ENCODE measurements around the gene ZBTB20. TPM values are rescaled to one million over a fixed set of nuclear protein-coding genes. Genes with fewer than 3 reads are reported as not detected.

Gene ZBTB20
- total RNA-seq, 1 donor from 2014 or later: 1.6 TPM

GRCh38 chr3:115092220-115092791 is 54.8 kb downstream of the ZBTB20 start:
- Mint-ChIP-seq H3K27me3 (no peaks in the 10 kb centered on the region), H3K9me3 (no peaks in the 10 kb centered on the region), H3K4me1 (no peaks in the 10 kb centered on the region), H3K36me3 (ENCODE audit: low read depth) (no peaks in the 10 kb centered on the region), H3K4me3 (no peak overlapping the region), H3K27ac (no peak overlapping the region)
- intact Hi-C loops (cut with micrococcal nuclease): loop anchor here (1.0 to 10.0 kb wide), 4 partner anchors 76 to 722 kb away; no protein-coding TSS in a partner anchor
- DNase-seq: peak; percentile 87

- Mint-ChIP-seq H3K36me3 (ENCODE audit: low read depth) (no peaks in the 10 kb centered on the region), H3K27me3 (no peaks in the 10 kb centered on the region), H3K4me1 (no peaks in the 10 kb centered on the region), H3K9me3 (no peaks in the 10 kb centered on the region), H3K27ac (no peak overlapping the region), H3K4me3 (no peak overlapping the region)
- no peak for DNase-seq
- intact Hi-C loops (cut with micrococcal nuclease): loop anchor here (10.0 kb wide), 1 partner anchor 694 kb away; no protein-coding TSS in a partner anchor
Measured at GRCh38 chr3:115090712-115091111, 56.4 kb downstream of the ZBTB20 start.

- Mint-ChIP-seq H3K4me3 (no peak overlapping the region), H3K27ac (no peak overlapping the region), H3K27me3 (no peaks in the 10 kb centered on the region), H3K9me3 (no peaks in the 10 kb centered on the region), H3K4me1 (no peaks in the 10 kb centered on the region), H3K36me3 (ENCODE audit: low read depth) (no peaks in the 10 kb centered on the region)
- no peak for DNase-seq
- intact Hi-C loops (cut with micrococcal nuclease): no loop called here
Measured at GRCh38 chr3:115089481-115089880, 57.6 kb downstream of the ZBTB20 start.

GRCh38 chr3:115087512-115087911 is 59.6 kb downstream of the ZBTB20 start:
- Mint-ChIP-seq H3K4me1 (no peaks in the 10 kb centered on the region), H3K4me3 (no peak overlapping the region), H3K9me3 (no peaks in the 10 kb centered on the region), H3K27ac (no peak overlapping the region), H3K36me3 (ENCODE audit: low read depth) (no peaks in the 10 kb centered on the region), H3K27me3 (no peaks in the 10 kb centered on the region)
- intact Hi-C loops (cut with micrococcal nuclease): no loop called here
- no peak for DNase-seq

- DNase-seq: no peak
- no peak overlapping the region for H3K4me3 Mint-ChIP-seq
- H3K27me3 Mint-ChIP-seq: no peaks in the 10 kb centered on the region
- intact Hi-C loops (cut with micrococcal nuclease): no loop called here
- H3K4me1 Mint-ChIP-seq: no peaks in the 10 kb centered on the region
- H3K36me3 Mint-ChIP-seq (ENCODE audit: low read depth): no peaks in the 10 kb centered on the region
- no peak overlapping the region for H3K27ac Mint-ChIP-seq
- H3K9me3 Mint-ChIP-seq: no peaks in the 10 kb centered on the region
Measured at GRCh38 chr3:115086344-115086743, 60.7 kb downstream of the ZBTB20 start.

GRCh38 chr3:115085197-115085865 is 61.8 kb downstream of the ZBTB20 start:
- H3K27me3 Mint-ChIP-seq: no peaks in the 10 kb centered on the region
- no peak overlapping the region for H3K27ac Mint-ChIP-seq
- intact Hi-C loops (cut with micrococcal nuclease): no loop called here
- no peak overlapping the region for H3K4me3 Mint-ChIP-seq
- H3K4me1 Mint-ChIP-seq: no peaks in the 10 kb centered on the region
- H3K9me3 Mint-ChIP-seq: no peaks in the 10 kb centered on the region
- no peak for DNase-seq
- no peaks in the 10 kb centered on the region for H3K36me3 Mint-ChIP-seq (ENCODE audit: low read depth)

GRCh38 chr3:115084686-115085085 is 62.4 kb downstream of the ZBTB20 start:
- H3K36me3 Mint-ChIP-seq (ENCODE audit: low read depth): no peaks in the 10 kb centered on the region
- intact Hi-C loops (cut with micrococcal nuclease): no loop called here
- no peak for DNase-seq
- no peaks in the 10 kb centered on the region for H3K27me3 Mint-ChIP-seq
- H3K4me1 Mint-ChIP-seq: no peaks in the 10 kb centered on the region
- H3K9me3 Mint-ChIP-seq: no peaks in the 10 kb centered on the region
- no peak overlapping the region for H3K4me3 Mint-ChIP-seq
- H3K27ac Mint-ChIP-seq: no peak overlapping the region

- no peak overlapping the region for H3K4me3 Mint-ChIP-seq
- H3K27ac Mint-ChIP-seq: no peak overlapping the region
- intact Hi-C loops (cut with micrococcal nuclease): no loop called here
- no peaks in the 10 kb centered on the region for H3K27me3 Mint-ChIP-seq
- no peaks in the 10 kb centered on the region for H3K4me1 Mint-ChIP-seq
- no peaks in the 10 kb centered on the region for H3K36me3 Mint-ChIP-seq (ENCODE audit: low read depth)
- no peak for DNase-seq
- no peaks in the 10 kb centered on the region for H3K9me3 Mint-ChIP-seq
Measured at GRCh38 chr3:115082260-115082659, 64.8 kb downstream of the ZBTB20 start.

GRCh38 chr3:115081444-115081843 is 65.6 kb downstream of the ZBTB20 start:
- H3K27ac Mint-ChIP-seq: no peak overlapping the region
- no peaks in the 10 kb centered on the region for H3K4me1 Mint-ChIP-seq
- DNase-seq: no peak
- H3K36me3 Mint-ChIP-seq (ENCODE audit: low read depth): no peaks in the 10 kb centered on the region
- H3K9me3 Mint-ChIP-seq: no peaks in the 10 kb centered on the region
- H3K4me3 Mint-ChIP-seq: no peak overlapping the region
- intact Hi-C loops (cut with micrococcal nuclease): no loop called here
- H3K27me3 Mint-ChIP-seq: no peaks in the 10 kb centered on the region

- Mint-ChIP-seq H3K27ac (no peak overlapping the region), H3K27me3 (no peaks in the 10 kb centered on the region), H3K4me3 (no peak overlapping the region), H3K4me1 (no peaks in the 10 kb centered on the region), H3K9me3 (no peaks in the 10 kb centered on the region), H3K36me3 (ENCODE audit: low read depth) (no peaks in the 10 kb centered on the region)
- no peak for DNase-seq
- intact Hi-C loops (cut with micrococcal nuclease): no loop called here
Measured at GRCh38 chr3:115077501-115078250, 69.4 kb downstream of the ZBTB20 start.

- no peak for DNase-seq
- Mint-ChIP-seq H3K27ac (no peak overlapping the region), H3K36me3 (ENCODE audit: low read depth) (no peaks in the 10 kb centered on the region), H3K4me3 (no peak overlapping the region), H3K9me3 (no peaks in the 10 kb centered on the region), H3K4me1 (peaks cover 4% of the 10 kb centered on the region), H3K27me3 (no peaks in the 10 kb centered on the region)
- intact Hi-C loops (cut with micrococcal nuclease): no loop called here
Measured at GRCh38 chr3:115074502-115074901, 72.6 kb downstream of the ZBTB20 start.

GRCh38 chr3:115072265-115073021 is 74.6 kb downstream of the ZBTB20 start:
- DNase-seq: no peak
- Mint-ChIP-seq H3K36me3 (ENCODE audit: low read depth) (no peaks in the 10 kb centered on the region), H3K27me3 (no peaks in the 10 kb centered on the region), H3K9me3 (no peaks in the 10 kb centered on the region), H3K4me1 (peaks cover 10% of the 10 kb centered on the region), H3K27ac (no peak overlapping the region), H3K4me3 (no peak overlapping the region)
- intact Hi-C loops (cut with micrococcal nuclease): no loop called here

GRCh38 chr3:115071601-115072000 is 75.5 kb downstream of the ZBTB20 start:
- intact Hi-C loops (cut with micrococcal nuclease): no loop called here
- no peaks in the 10 kb centered on the region for H3K27me3 Mint-ChIP-seq

GRCh38 chr3:115071166-115071565 is 75.9 kb downstream of the ZBTB20 start:
- no peak overlapping the region for H3K4me3 Mint-ChIP-seq
- intact Hi-C loops (cut with micrococcal nuclease): no loop called here
- peaks cover 10% of the 10 kb centered on the region for H3K4me1 Mint-ChIP-seq
- H3K27ac Mint-ChIP-seq: no peak overlapping the region
- H3K36me3 Mint-ChIP-seq (ENCODE audit: low read depth): no peaks in the 10 kb centered on the region
- no peaks in the 10 kb centered on the region for H3K27me3 Mint-ChIP-seq
- DNase-seq: no peak
- no peaks in the 10 kb centered on the region for H3K9me3 Mint-ChIP-seq

More at GRCh38 chr3:115071601-115072000, 75.5 kb downstream of the ZBTB20 start:
- H3K36me3 Mint-ChIP-seq (ENCODE audit: low read depth): no peaks in the 10 kb centered on the region
- DNase-seq: no peak
- H3K9me3 Mint-ChIP-seq: no peaks in the 10 kb centered on the region
- no peak overlapping the region for H3K4me3 Mint-ChIP-seq
- no peak overlapping the region for H3K27ac Mint-ChIP-seq
- H3K4me1 Mint-ChIP-seq: peaks cover 10% of the 10 kb centered on the region
